Measurements from ENCODE around the gene CYB561. TPM values are rescaled to one million over a fixed set of nuclear protein-coding genes. Genes with fewer than 3 reads are reported as not detected.

The CYB561 gene
- total RNA-seq, 1 donor from 2014 or later, result 23.0 TPM

GRCh38 chr17:63488851-63489250 lies 42.7 kb upstream of the CYB561 start:
- H3K36me3 ChIP-seq, result no peaks in the 10 kb centered on the region
- intact Hi-C loops (cut with DNase I), result no loop called here
- H3K4me3 ChIP-seq, result no peak overlapping the region
- no peak for DNase-seq (ENCODE audit: low spot score in 2 of 2)
- TF ChIP-seq, protein P1, sequence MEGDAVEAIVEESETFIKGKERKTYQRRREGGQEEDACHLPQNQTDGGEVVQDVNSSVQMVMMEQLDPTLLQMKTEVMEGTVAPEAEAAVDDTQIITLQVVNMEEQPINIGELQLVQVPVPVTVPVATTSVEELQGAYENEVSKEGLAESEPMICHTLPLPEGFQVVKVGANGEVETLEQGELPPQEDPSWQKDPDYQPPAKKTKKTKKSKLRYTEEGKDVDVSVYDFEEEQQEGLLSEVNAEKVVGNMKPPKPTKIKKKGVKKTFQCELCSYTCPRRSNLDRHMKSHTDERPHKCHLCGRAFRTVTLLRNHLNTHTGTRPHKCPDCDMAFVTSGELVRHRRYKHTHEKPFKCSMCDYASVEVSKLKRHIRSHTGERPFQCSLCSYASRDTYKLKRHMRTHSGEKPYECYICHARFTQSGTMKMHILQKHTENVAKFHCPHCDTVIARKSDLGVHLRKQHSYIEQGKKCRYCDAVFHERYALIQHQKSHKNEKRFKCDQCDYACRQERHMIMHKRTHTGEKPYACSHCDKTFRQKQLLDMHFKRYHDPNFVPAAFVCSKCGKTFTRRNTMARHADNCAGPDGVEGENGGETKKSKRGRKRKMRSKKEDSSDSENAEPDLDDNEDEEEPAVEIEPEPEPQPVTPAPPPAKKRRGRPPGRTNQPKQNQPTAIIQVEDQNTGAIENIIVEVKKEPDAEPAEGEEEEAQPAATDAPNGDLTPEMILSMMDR (IDR thresholded peaks at IDR 0.05), result no peak
- no peaks in the 10 kb centered on the region for H3K9me3 ChIP-seq
- H3K4me1 ChIP-seq, result no peaks in the 10 kb centered on the region
- H3K27ac ChIP-seq, result no peak overlapping the region
- no peaks in the 10 kb centered on the region for H3K27me3 ChIP-seq

DNA sequence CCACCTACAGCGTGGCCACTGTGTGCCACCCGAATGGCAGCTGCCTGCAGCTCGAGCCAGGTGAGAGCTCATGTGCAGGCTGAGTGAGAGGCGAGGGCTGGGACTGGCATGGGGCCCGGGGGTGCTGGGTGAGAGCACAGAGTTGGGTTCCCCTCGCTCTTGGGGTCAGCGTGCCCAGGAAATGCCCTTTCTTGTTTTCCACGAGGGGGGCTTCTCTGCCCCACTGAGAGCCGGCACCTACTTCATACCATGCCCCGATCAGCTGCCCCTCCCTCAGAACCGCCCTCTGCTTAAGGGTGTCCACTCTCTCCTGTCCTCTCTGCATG lies 40.9 kb upstream of the CYB561 start:
- no peak for DNase-seq (ENCODE audit: low spot score in 2 of 2)
- H3K27me3 ChIP-seq, result no peaks in the 10 kb centered on the region
- no peaks in the 10 kb centered on the region for H3K4me1 ChIP-seq
- H3K4me3 ChIP-seq, result no peak overlapping the region
- H3K36me3 ChIP-seq, result no peaks in the 10 kb centered on the region
- no peaks in the 10 kb centered on the region for H3K9me3 ChIP-seq
- TF ChIP-seq, protein P1 (IDR thresholded peaks at IDR 0.05), result no peak
- intact Hi-C loops (cut with DNase I), result no loop called here
- H3K27ac ChIP-seq, result no peak overlapping the region

GRCh38 chr17:63486317-63487013 lies 40.4 kb upstream of the CYB561 start:
- Histone ChIP-seq H3K4me3 (no peak overlapping the region), H3K36me3 (no peaks in the 10 kb centered on the region), H3K27ac (no peak overlapping the region), H3K27me3 (no peaks in the 10 kb centered on the region), H3K4me1 (no peaks in the 10 kb centered on the region), H3K9me3 (no peaks in the 10 kb centered on the region)
- DNase-seq (ENCODE audit: low spot score in 2 of 2), result no peak
- TF ChIP-seq, protein P1 (IDR thresholded peaks at IDR 0.05), result no peak
- intact Hi-C loops (cut with DNase I), result no loop called here

DNA sequence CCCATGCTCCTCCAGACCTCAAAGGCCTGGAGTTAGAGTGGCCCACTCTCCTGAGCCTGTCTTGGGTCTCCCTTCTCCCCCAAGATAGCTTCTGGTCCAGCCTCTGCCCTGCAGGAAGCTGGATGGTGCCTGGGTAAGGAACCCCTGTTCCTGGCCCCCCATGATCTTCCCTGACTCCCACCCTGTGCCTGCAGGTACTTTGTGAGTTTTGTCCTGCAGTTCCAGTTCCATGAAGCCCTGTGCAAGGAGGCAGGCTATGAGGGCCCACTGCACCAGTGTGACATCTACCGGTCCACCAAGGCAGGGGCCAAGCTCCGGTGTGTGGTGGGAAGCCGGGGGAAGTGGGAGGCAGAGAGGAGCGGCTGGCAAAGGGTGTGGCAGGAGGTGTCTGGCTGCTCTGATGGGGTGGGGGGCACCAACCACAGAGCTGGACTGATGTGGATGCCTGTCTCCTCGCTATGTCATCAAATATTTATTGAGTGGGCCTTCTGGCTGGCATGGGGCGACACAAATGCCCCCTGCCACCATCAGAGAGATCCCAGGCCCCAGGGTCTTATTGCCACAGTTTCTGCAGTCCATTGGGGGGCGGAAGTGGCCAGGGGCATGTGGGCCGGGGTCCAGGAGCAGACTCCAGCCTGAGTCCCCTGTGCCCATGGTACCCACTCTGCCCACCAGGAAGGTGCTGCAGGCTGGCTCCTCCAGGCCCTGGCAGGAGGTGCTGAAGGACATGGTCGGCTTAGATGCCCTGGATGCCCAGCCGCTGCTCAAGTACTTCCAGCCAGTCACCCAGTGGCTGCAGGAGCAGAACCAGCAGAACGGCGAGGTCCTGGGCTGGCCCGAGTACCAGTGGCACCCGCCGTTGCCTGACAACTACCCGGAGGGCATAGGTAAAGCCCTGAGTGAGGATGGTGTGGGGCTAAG lies 37.8 kb upstream of the CYB561 start:
- intact Hi-C loops (cut with DNase I), result no loop called here
- no peak for DNase-seq (ENCODE audit: low spot score in 2 of 2)
- no peak overlapping the region for H3K27ac ChIP-seq
- H3K4me3 ChIP-seq, result no peak overlapping the region
- H3K9me3 ChIP-seq, result no peaks in the 10 kb centered on the region
- TF ChIP-seq, protein P1 (IDR thresholded peaks at IDR 0.05), result no peak
- H3K36me3 ChIP-seq, result no peaks in the 10 kb centered on the region
- no peaks in the 10 kb centered on the region for H3K27me3 ChIP-seq
- no peaks in the 10 kb centered on the region for H3K4me1 ChIP-seq

DNA sequence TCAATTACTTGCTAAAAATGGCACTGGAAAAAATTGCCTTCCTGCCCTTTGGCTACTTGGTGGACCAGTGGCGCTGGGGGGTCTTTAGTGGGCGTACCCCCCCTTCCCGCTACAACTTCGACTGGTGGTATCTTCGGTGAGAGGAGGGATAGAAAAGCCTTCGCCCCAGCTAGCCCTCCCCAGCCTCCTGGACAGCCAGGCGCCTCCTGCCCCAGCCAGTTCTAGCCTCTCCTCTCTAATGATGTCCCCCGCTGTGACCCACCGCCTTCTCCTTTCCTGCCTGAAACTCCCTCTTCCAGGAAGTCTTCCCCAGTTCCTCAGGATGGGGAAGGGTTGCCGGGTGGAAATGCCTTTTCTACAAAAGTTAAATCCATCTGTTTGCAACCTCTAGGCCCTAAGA lies 36.9 kb upstream of the CYB561 start:
- Histone ChIP-seq H3K4me3 (no peak overlapping the region), H3K36me3 (no peaks in the 10 kb centered on the region), H3K27me3 (no peaks in the 10 kb centered on the region), H3K27ac (no peak overlapping the region), H3K9me3 (no peaks in the 10 kb centered on the region), H3K4me1 (peaks cover 0 to 6% of the 10 kb centered on the region in 2 donors)
- TF ChIP-seq, protein P1 (IDR thresholded peaks at IDR 0.05), result no peak
- intact Hi-C loops (cut with DNase I), result no loop called here
- DNase-seq (ENCODE audit: low spot score in 2 of 2), result no peak
